IPS DF 6.9 (cell line): Measurements from ENCODE around the gene ZBTB42.

Experiments used
- DNase-seq: peaks from one replicate; pipeline ENCODE4 v3.0.0-alpha.2; 2013; ENCODE audit warnings: low read depth, low spot score
- H3K27ac ChIP-seq: one replicate; pipeline ENCODE4 v1.5.1; 2013; ENCODE audit warnings: low read length, control low read depth
- H3K27me3 ChIP-seq: 2 replicates; pipeline ENCODE4 v1.6.1; 2013; ENCODE audit warnings: mild to moderate bottlenecking, low read length; ENCODE audit not compliant: control insufficient read depth, insufficient read depth
- H3K36me3 ChIP-seq: 2 replicates; pipeline ENCODE4 v1.6.1; 2013; ENCODE audit warnings: low read length; ENCODE audit not compliant: control insufficient read depth, insufficient read depth
- H3K4me1 ChIP-seq: 2 replicates; pipeline ENCODE4 v1.6.1; 2013; ENCODE audit warnings: low read length; ENCODE audit not compliant: control insufficient read depth, insufficient read depth
- H3K4me3 ChIP-seq: 2 replicates; pipeline ENCODE4 v1.5.1; 2013; ENCODE audit warnings: mild to moderate bottlenecking, low read length
- H3K9me3 ChIP-seq: 2 replicates; pipeline ENCODE4 v1.6.1; 2013; ENCODE audit warnings: low read length, inconsistent platforms; ENCODE audit not compliant: control insufficient read depth, insufficient read depth
- WGBS: extraction: QIAGEN DNeasy Blood & Tissue Kit; methylation state at CpG from one replicate; pipeline ENCODE4 v1.1.7; 2013; ENCODE audit warnings: mixed read lengths, missing lambda C conversion rate; ENCODE audit not compliant: insufficient read length, insufficient coverage; 5-methylcytosine and 5-hydroxymethylcytosine counted together

The ZBTB42 gene

DNA sequence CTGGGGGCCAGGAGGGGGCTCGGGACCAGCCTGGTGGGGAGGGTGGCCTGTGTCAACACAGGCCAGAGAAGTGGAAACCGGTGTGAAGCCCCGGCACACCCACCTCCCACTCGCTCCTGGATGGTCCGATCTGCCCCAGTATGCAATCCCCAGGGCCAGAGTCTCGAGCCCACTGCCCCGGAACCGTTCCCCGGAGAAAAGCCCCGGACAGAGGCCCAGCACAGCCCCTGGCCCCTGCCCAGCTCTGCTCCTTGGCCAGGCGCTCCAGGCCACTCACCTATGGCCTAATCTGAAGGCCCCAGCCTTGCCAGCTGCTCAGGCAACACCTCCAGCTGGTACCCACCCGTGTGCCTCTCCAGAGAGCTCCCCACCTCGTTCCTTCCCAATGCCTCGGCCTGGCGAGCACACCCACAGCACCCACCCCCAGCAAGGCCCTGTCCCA is 23.1 kb upstream of the ZBTB42 start:
- Histone ChIP-seq H3K4me1 (no peaks in the 10 kb centered on the region), H3K9me3 (no peaks in the 10 kb centered on the region), H3K4me3 (no peak overlapping the region), H3K27ac (no peak overlapping the region), H3K36me3 (peaks cover 8% of the 10 kb centered on the region; the same call in 1 of the 2 replicates), H3K27me3 (no peaks in the 10 kb centered on the region)
- DNase-seq = no peak
- WGBS = no CpG with 5 or more reads among the region's 15 CpGs

DNA sequence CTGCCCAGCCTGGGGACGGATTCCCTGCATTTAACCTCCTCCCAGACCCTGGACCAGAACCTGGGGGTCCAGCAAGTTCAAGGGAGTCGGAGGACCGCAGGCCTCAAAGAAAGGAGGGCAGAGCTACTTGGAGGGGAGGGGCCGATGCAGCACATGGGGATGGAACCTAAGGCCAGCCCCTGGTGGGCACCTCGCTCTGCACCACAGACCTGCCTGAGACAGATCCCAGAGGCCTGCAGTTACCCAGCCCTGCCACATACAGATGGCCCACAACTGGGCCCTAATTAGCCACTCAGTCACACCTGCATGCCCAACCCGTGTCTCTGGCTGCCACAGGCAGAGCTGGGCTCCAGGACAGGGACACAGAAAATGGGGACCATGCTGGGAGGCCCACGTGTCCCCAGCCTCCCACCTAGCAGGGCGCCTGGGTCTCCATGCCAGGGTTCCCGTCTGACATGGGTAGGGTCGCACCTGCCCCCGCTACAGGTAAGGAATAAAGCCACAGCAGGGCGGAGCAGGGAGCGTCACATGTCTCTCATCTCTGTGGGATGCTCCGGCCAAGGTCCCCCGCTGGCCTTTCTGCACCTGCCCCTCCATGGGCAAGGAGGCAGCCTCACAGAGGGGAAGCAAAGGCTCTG is 22.1 kb upstream of the ZBTB42 start:
- Histone ChIP-seq H3K36me3 (peaks cover 3% of the 10 kb centered on the region; the same call in 1 of the 2 replicates), H3K9me3 (no peaks in the 10 kb centered on the region), H3K4me3 (no peak overlapping the region), H3K27ac (no peak overlapping the region), H3K4me1 (no peaks in the 10 kb centered on the region), H3K27me3 (no peaks in the 10 kb centered on the region)
- no peak for DNase-seq
- WGBS = no CpG with 5 or more reads among the region's 15 CpGs

DNA sequence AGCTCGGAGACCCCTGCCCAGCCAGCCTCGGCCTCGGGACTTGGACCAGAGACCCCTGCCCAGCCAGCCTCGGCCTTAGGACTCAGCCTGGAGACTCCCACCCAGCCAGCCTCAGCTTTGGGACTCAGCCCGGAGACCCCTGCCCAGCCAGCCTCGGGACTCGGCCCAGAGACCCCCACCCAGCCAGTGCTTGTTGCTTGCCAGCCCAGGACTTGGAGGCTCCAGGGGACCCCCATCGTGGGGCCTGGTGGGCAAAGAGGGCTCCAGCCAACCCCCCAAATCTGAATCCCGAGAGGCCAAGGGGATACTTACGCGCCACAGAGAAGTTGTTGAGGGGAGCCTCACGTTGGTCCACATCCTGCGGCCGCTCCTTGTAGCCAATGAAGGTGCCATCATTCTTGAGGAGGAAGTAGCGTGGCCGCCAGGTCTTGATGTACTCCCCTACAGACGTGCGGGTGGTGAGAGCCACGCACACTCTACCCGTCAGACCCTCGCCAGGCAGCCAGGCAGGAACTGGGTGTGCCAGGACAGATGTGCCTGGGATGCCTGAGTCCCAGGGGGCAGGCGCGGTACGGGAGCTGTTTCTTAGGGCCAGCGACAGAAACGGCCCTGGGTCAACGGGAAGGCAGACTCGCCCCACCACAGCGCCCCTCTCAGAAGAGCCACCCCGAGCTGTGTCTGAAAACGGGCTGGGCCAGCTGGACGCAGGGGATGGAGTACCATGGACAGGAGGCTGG is 21.0 kb upstream of the ZBTB42 start:
- Histone ChIP-seq H3K4me3 (no peak overlapping the region), H3K36me3 (peaks cover 3% of the 10 kb centered on the region; the same call in 1 of the 2 replicates), H3K27me3 (no peaks in the 10 kb centered on the region), H3K27ac (no peak overlapping the region), H3K4me1 (no peaks in the 10 kb centered on the region), H3K9me3 (no peaks in the 10 kb centered on the region)
- DNase-seq = no peak
- WGBS = no CpG with 5 or more reads among the region's 32 CpGs

DNA sequence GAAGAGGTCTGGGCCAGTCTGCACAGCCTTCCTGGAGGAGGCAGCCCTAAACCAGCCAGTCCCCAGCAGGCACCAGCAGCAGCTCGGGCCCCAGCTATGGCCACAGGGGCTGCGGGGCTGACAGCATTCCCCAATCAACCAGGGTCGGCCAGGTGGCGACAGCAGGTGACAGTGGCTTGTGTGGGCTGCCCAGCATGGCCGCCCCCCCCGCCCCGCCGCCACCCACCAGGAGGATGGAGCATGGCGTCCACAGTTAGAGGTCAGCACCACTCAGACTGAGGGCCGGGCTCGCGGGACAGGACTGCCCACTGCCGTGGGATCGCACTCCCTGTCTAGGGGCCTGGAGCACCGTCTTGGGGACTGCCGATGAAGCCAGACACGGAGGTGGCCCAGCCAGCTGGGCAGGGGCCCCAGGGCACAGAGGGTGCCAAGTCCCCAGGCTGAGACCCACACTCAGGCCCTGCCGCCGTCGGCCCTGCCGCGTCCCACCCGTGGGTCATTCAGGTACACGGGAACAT is 20.3 kb upstream of the ZBTB42 start:
- no peaks in the 10 kb centered on the region for H3K9me3 ChIP-seq
- no peaks in the 10 kb centered on the region for H3K27me3 ChIP-seq
- WGBS = no CpG with 5 or more reads among the region's 24 CpGs
- no peak overlapping the region for H3K27ac ChIP-seq
- H3K36me3 ChIP-seq = peaks cover 3% of the 10 kb centered on the region; the same call in 1 of the 2 replicates
- DNase-seq = no peak
- H3K4me1 ChIP-seq = no peaks in the 10 kb centered on the region
- H3K4me3 ChIP-seq = no peak overlapping the region

DNA sequence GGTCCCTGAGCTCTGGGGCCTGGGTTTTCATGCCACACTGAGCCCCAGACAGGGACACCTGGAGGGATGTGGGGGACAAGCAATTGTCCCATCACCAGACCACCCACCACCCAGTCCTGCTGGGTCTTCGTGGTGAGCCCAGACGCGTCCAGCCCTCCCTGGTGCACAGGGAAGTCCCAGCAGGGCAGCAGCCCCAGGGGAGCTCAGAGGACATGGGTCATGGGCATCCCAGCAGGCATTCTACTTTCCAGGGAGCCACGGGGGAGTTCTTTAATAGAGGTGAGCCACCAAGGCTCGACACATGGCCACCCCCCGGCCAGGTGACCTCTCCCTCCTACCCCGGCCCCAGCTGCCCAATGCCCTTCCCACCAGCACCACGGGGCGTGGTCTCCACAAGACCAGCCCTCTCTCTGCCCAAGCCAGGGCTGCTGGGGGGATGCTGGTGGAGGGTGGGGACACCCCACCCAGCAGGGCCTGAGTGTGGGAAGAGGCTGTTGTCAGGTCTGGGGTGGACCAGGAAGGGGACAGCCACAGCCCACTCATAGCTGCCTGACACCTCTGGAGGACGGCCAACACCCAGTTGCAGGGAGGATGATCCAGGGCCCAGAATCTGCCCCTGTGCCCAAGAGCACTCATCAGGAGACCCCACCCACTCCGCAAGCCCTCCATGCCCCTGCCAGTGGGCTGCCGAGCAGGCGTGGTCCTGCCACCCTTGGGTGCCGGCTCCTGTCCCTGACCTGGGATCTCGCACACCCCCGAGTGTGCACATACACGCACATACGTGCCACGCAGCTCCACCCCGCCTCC is 19.4 kb upstream of the ZBTB42 start:
- Histone ChIP-seq H3K4me1 (no peaks in the 10 kb centered on the region), H3K27me3 (no peaks in the 10 kb centered on the region), H3K27ac (no peak overlapping the region), H3K9me3 (no peaks in the 10 kb centered on the region), H3K36me3 (peaks cover 1% of the 10 kb centered on the region; the same call in 1 of the 2 replicates), H3K4me3 (no peak overlapping the region)
- no CpG with 5 or more reads among the region's 20 CpGs for WGBS
- no peak for DNase-seq

DNA sequence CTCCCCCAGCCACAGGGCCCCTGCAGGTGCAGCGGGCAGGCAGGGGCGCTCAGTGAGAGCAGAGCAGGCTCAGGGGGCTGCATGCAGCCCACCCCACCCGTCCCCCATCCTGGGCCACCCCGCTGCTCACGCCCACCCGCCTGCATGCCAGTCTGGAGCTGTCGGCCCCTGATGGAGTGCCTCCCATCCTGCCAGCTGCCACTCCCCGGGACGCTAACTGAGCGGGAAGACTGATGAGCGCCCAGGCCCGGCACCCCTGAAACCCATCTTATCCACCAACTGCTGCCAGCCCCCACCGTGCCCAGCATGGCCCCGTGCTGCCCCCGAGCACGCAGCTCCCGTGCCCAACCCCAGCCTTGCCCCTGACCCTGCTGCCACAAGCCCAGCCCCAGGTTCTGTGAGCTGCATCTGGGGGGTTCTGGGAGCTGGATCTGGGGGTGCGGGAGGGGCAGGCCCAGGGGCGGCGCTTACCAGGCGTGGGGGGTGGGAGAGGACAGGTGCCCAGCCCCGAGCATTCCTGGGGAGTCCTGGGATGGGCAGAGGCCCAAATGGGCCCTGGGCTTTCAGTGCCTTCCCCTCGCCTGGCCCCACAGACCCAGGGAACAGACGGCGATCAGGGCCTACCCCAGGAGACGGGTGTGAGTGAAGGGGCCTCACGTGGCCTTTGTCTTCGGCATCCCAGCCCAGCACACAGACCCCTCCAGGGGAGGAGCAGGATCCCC is 18.7 kb upstream of the ZBTB42 start:
- Histone ChIP-seq H3K27ac (no peak overlapping the region), H3K4me1 (no peaks in the 10 kb centered on the region), H3K4me3 (no peak overlapping the region), H3K27me3 (no peaks in the 10 kb centered on the region), H3K9me3 (no peaks in the 10 kb centered on the region), H3K36me3 (peaks cover 3% of the 10 kb centered on the region; the same call in 1 of the 2 replicates)
- no CpG with 5 or more reads among the region's 28 CpGs for WGBS
- DNase-seq = no peak

DNA sequence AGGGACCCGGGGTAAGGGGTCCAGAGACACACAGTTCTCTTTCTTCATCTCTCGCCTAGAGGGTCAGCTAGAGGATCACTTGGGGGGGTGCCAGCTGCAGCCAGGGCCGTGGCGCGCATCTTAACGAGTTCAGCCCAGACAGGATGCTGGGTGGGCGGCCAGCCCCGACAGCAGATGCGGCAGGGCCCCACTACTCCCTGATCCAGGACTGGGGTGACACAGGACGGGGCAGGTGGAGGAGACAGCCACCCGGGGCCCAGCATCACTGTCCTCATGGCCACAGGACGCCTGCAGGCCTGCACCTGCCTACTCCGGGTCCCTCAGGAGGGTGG is 18.1 kb upstream of the ZBTB42 start:
- H3K4me3 ChIP-seq = no peak overlapping the region
- no peak overlapping the region for H3K27ac ChIP-seq
- no peaks in the 10 kb centered on the region for H3K27me3 ChIP-seq
- H3K36me3 ChIP-seq = peaks cover 3% of the 10 kb centered on the region; the same call in 1 of the 2 replicates
- DNase-seq = no peak
- no peaks in the 10 kb centered on the region for H3K4me1 ChIP-seq
- no CpG with 5 or more reads among the region's 13 CpGs for WGBS
- H3K9me3 ChIP-seq = no peaks in the 10 kb centered on the region

DNA sequence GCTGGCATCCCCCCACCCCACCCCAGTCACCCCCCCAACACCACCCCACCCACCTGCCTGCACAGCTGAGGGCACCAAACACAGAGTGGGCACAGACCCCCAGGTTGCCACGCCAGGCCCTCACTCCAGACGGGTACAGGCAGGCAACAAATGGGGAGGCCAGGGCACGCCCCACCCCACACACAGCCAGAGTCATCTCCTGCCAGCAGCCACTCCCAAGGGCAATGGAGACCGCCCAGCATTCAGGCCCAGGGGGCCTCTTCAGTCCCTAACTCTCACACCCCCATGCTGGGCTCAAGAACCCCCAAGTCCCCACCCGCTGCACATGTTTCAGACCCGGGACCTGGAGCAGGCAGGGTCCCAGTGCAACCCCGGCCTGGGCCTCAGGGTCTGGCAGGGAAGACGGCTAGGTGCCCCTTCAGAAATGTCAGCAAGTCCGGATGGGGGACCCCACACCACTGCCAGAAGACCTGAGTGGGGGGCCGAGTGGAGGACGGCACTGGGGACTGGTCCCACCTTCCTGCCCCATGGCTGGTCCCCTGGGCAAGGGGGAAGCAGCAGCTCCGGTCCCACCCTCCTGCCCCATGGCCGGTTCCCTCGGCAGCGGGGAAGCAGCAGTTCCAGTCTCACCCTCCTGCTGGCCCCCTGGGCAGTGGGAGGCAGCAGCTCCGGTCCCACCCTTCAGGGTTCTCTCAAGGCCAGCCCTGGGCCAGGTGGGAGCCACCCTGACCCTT is 17.2 kb upstream of the ZBTB42 start:
- peaks cover 7% of the 10 kb centered on the region; the same call in 1 of the 2 replicates for H3K36me3 ChIP-seq
- DNase-seq = no peak
- no CpG with 5 or more reads among the region's 16 CpGs for WGBS
- no peaks in the 10 kb centered on the region for H3K9me3 ChIP-seq
- H3K4me3 ChIP-seq = no peak overlapping the region
- H3K27ac ChIP-seq = no peak overlapping the region
- no peaks in the 10 kb centered on the region for H3K27me3 ChIP-seq
- H3K4me1 ChIP-seq = no peaks in the 10 kb centered on the region

DNA sequence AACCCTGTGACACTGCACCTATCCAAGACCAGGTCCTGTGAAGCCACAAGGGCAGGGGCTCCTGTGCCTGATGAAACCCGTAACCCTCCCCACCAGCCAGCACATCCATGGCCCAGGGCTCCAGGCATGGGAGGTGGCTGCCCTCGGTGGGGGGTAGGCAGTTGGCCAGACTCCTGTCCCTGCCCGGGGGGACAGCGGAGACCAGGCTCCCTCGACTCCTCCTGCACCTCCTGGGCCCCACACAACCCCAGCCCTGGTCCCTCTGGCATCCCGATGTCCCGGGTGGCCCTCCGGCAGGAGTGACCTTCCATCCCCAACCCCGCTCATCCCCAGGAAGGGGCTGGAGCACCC is 16.7 kb upstream of the ZBTB42 start:
- no peaks in the 10 kb centered on the region for H3K4me1 ChIP-seq
- H3K27me3 ChIP-seq = no peaks in the 10 kb centered on the region
- no CpG with 5 or more reads among the region's 9 CpGs for WGBS
- H3K4me3 ChIP-seq = no peak overlapping the region
- H3K9me3 ChIP-seq = no peaks in the 10 kb centered on the region
- DNase-seq = no peak
- no peak overlapping the region for H3K27ac ChIP-seq
- H3K36me3 ChIP-seq = peaks cover 7% of the 10 kb centered on the region; the same call in 1 of the 2 replicates
